Ectodermal cell (in vitro differentiated cells): Measurements from ENCODE around the gene COA5.

Experiments used
- H3K27ac ChIP-seq: 2 replicates; pipeline ENCODE4 v1.7.0; 2013; ENCODE audit warnings: mild to moderate bottlenecking, low read depth, low read length; ENCODE audit not compliant: insufficient read depth, poor library complexity, severe bottlenecking
- H3K27me3 ChIP-seq: 2 replicates; pipeline ENCODE4 v1.7.0; 2013; ENCODE audit warnings: mild to moderate bottlenecking, low read length; ENCODE audit not compliant: insufficient read depth, control insufficient read depth, poor library complexity, severe bottlenecking
- H3K36me3 ChIP-seq: one replicate; pipeline ENCODE4 v1.7.0; 2013; ENCODE audit warnings: low read length; ENCODE audit not compliant: control insufficient read depth, insufficient read depth
- H3K4me1 ChIP-seq: one replicate; pipeline ENCODE4 v1.7.0; 2013; ENCODE audit warnings: low read length; ENCODE audit not compliant: control insufficient read depth, insufficient read depth
- H3K4me3 ChIP-seq: 2 replicates; pipeline ENCODE4 v1.7.0; 2013; ENCODE audit warnings: low read depth, low read length, control low read depth; ENCODE audit not compliant: insufficient read depth
- H3K9me3 ChIP-seq: 2 replicates; pipeline ENCODE4 v1.7.0; 2013; ENCODE audit warnings: mild to moderate bottlenecking, low read length, moderate library complexity; ENCODE audit not compliant: control insufficient read depth
- WGBS, 2 experiments: methylation state at CpG; one replicate each; pipeline ENCODE4 v1.1.7; 2013; ENCODE audit warnings: missing lambda C conversion rate in 2 of 2; 5-methylcytosine and 5-hydroxymethylcytosine counted together

The COA5 gene

DNA sequence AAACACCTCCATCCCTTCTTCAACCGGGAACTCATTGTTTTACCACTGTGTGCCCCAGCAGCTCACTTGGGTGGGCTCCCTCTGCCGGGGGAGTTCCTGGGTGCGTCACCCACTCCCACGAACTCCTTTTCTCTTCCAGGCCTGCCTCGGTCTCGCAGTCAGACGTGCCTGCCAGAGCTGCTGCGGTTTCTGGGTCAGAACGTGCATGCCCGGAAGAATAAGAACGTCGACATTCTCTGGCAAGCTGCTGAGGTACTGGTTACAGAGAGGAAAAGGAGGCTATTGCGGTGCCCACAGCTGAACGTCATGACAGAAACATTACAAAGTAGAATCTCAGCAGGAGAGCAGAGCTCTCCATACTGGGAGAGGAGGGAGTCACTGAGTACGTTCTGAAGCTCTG is 35.6 kb downstream of the COA5 start:
- Histone ChIP-seq H3K36me3 (no peaks in the 10 kb centered on the region), H3K27ac (no peak overlapping the region), H3K9me3 (no peaks in the 10 kb centered on the region), H3K27me3 (no peaks in the 10 kb centered on the region), H3K4me1 (no peaks in the 10 kb centered on the region), H3K4me3 (no peak overlapping the region)
- WGBS, 2 experiments, result 90 to 94% methylated on average over 15 of the region's 15 CpGs

DNA sequence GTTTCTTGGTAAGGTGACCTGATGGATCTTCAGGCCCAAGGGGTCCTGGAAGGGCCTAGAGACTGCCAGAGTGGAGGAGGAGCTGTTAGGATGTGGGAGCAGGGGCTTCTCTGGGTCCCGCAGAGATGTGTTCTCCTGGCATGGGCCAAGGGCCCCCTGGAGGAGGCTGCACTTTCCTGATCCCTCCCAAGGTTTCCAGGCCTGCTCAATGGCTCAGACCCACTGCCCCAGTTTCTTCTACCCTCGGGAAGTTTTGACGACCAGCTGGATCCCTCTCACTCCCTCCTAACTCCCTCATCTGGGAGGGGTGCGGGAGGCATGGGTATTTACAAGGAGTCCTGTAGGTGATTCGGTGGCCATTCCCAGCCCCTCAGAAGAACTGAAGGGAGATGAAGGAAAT is 36.1 kb downstream of the COA5 start:
- H3K36me3 ChIP-seq, result no peaks in the 10 kb centered on the region
- no peak overlapping the region for H3K27ac ChIP-seq
- WGBS, 2 experiments, result 87 to 97% methylated on average over 5 of the region's 5 CpGs
- H3K4me1 ChIP-seq, result no peaks in the 10 kb centered on the region
- H3K4me3 ChIP-seq, result no peak overlapping the region
- H3K27me3 ChIP-seq, result no peaks in the 10 kb centered on the region
- H3K9me3 ChIP-seq, result no peaks in the 10 kb centered on the region

DNA sequence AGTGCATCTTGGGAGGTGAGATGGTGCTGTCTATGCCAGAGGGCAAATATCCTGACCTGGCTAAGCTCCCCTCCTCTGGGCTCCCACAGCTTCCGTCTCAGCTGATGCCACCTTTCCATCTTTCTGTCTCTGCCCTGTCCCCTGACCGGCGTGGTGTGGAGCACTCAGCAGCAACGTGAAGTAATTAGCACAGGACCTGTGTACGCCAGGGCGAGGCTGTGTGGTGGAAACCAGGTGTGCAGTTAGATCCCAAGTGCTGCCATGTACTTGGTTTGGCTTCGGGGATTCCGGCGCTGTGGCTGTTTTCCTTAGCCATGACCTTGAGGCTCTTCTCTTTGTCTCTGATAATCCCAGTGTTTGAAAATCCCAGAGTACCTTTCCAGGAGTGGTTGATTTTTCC is 36.5 kb downstream of the COA5 start:
- WGBS, 2 experiments, result 94 to 95% methylated on average over 9 of the region's 9 CpGs
- H3K9me3 ChIP-seq, result no peaks in the 10 kb centered on the region
- no peaks in the 10 kb centered on the region for H3K4me1 ChIP-seq

DNA sequence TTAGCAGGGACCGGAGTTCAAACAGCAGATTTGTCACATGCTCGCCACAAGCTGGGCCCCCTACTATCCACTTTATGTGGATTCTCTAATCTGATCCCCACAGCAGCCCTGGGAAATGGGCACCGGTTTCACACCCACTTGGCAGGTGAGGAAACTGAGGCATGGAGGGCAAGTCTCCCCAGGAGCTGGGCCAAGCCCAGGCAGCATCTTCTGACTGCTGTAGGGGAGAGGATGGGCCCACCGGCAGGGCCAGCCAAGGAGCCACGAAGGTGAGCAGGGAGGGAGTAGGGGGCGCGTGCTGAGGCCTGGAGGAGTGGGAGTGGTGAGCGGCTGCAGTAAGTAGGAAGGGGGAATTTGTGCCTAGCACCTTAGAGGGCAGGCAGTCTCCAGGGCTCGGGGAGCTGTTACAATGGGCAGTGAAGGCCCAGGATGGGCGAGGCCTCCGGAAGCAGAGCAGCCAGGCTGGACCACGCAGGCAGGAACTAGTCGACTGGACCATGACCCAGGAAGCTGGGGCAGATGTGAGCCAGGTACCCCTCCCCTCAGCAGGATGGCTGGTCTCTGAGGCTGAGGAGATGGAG is 37.1 kb downstream of the COA5 start:
- no peak overlapping the region for H3K27ac ChIP-seq
- H3K36me3 ChIP-seq, result no peaks in the 10 kb centered on the region
- WGBS, 2 experiments, result 92 to 93% methylated on average over 13 of the region's 13 CpGs
- no peaks in the 10 kb centered on the region for H3K27me3 ChIP-seq
- no peaks in the 10 kb centered on the region for H3K9me3 ChIP-seq
- H3K4me1 ChIP-seq, result no peaks in the 10 kb centered on the region
- no peak overlapping the region for H3K4me3 ChIP-seq

More for the DNA sequence above, 36.5 kb downstream of the COA5 start:
- Histone ChIP-seq H3K27ac (no peak overlapping the region), H3K27me3 (no peaks in the 10 kb centered on the region), H3K4me3 (no peak overlapping the region), H3K36me3 (no peaks in the 10 kb centered on the region)

DNA sequence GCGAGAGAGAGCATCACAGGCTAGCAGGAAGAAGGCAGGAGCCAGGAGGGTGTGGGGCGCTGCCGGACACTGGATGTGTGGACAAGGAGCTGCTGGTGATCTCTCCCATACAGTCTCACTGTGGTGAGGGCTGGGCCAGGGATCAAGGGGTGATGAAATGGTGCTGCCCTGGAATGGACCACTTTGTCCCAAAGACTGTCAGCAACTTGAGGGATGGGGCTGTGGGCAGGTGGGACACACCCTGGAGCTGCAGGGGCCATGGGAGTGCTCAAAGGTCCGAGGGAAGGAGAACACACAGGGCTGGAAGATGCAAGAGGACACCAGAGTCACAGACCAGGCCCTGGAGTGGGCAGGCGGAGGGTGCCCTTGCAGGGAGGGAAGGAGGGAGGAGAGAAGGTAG is 38.0 kb downstream of the COA5 start:
- Histone ChIP-seq H3K4me1 (no peaks in the 10 kb centered on the region), H3K27me3 (no peaks in the 10 kb centered on the region), H3K27ac (no peak overlapping the region), H3K36me3 (no peaks in the 10 kb centered on the region), H3K4me3 (no peak overlapping the region), H3K9me3 (no peaks in the 10 kb centered on the region)
- 92 to 96% methylated on average over 5 of the region's 5 CpGs for WGBS, 2 experiments

DNA sequence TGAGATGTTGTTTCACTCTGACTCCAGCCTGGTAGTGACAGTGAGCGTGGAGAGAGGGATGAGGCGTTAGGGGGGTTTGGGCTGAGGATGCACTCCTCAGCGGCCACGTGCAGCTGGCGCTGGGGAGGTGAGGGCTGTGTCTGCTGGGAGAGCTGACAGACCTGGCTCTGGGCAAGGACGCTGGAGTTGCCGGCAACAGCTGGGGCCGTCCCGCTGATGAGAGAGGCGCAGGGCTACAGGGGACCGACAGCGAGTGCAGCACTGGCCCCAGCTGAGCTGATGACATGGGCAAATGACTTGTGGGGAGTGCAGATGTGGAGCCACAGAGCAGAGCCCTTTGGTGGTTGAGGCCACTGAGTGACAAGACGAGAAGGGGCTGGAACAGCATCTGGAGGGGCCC is 38.4 kb downstream of the COA5 start:
- Histone ChIP-seq H3K27ac (no peak overlapping the region), H3K4me3 (no peak overlapping the region), H3K27me3 (no peaks in the 10 kb centered on the region), H3K36me3 (no peaks in the 10 kb centered on the region), H3K9me3 (no peaks in the 10 kb centered on the region), H3K4me1 (no peaks in the 10 kb centered on the region)
- 94 to 95% methylated on average over 13 of the region's 13 CpGs for WGBS, 2 experiments

DNA sequence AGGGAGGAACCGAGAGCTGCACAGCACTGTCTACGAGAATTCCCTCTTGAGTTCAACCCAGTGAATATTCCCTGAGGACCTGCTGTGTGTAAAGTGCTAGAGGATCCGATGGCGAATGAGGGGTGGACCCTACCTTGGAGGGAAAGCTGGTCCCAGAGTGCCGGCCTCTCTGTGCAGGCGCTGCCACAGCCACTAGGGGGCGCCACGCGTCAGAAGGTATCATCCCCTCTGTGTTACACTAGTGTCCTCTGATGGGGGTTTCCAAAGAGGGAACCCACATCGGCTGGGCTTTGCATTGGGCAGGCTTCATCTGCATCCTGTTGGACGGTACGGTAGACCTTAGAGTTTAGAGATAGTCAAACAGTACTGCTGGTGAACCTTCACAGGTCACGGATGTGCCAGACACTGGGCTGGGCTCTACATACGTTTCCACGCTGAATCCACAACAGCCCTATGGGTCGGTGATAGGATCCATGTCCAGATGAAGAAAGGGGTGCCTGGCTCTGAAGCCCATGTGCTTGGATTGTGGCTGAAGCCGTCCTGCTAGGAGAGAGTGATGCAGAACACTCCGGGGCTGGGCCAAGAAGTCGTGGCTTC is 39.0 kb downstream of the COA5 start:
- WGBS, 2 experiments, result 71% methylated on average over 19 of the region's 19 CpGs
- Histone ChIP-seq H3K4me1 (no peaks in the 10 kb centered on the region), H3K4me3 (no peak overlapping the region), H3K9me3 (no peaks in the 10 kb centered on the region), H3K27ac (no peak overlapping the region), H3K36me3 (no peaks in the 10 kb centered on the region), H3K27me3 (no peaks in the 10 kb centered on the region)

DNA sequence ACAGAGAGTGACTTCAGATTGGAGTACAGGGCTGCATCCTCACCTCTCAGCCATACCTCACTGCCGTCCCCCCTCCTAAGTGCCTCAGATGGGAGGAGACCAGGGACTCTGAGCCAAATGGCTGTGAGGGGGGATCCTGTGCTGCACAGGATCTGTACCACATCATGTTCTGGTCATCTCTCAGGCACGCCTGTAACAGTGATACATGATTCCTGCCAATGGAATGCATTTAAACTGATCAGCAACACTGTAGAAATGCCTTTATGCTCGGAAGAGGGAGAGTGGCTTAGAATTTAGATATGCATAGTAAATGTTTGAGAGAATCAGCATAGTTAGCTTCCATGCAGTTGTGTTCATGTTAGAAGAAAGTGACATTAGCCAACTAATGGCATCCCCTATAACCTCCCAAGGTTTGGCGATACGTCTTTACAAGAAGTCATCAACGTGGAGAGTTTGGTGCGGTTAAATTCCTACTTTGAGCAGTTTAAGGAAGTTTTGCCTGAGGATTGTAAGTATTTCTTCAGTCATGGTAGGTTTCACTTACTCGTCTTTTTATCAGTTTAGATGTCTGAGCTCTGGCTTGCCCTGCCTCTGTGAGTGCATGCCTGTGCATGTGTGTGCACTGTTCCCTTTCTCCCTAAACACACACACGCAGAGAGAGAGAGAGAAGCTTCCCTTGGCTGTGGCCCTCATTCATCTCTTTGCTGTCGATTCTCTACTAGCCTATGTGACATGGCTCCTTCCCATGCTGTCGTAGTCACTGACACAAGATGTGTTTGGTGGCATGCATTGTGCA is 40.0 kb downstream of the COA5 start:
- no peaks in the 10 kb centered on the region for H3K36me3 ChIP-seq
- H3K27ac ChIP-seq, result no peak overlapping the region
- no peaks in the 10 kb centered on the region for H3K9me3 ChIP-seq
- 95% methylated on average over 11 of the region's 11 CpGs for WGBS, 2 experiments
- no peaks in the 10 kb centered on the region for H3K27me3 ChIP-seq
- no peak overlapping the region for H3K4me3 ChIP-seq
- no peaks in the 10 kb centered on the region for H3K4me1 ChIP-seq

DNA sequence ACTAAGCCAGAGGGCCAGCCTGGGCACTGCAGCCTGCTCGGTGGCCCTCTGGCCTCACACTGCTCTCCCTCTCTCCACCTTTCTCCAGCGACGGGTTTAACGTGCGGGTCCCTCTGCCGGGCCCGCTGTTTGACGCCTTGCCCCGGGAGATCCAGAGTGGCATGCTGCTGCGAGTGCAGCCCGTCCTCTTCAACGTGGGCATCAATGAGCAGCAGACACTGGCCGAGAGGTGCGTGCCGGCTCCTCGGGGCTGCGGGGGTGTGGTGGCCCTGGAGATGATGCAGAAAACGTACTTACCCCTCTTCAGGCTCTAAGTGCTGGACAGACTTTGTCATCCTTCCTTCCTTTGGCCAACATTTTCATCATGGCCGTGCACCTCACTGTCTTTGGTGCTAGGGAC is 42.4 kb downstream of the COA5 start:
- Histone ChIP-seq H3K4me3 (no peak overlapping the region), H3K9me3 (no peaks in the 10 kb centered on the region), H3K36me3 (no peaks in the 10 kb centered on the region), H3K27ac (no peak overlapping the region), H3K27me3 (no peaks in the 10 kb centered on the region), H3K4me1 (no peaks in the 10 kb centered on the region)
- WGBS, 2 experiments, result 93 to 96% methylated on average over 19 of the region's 19 CpGs

DNA sequence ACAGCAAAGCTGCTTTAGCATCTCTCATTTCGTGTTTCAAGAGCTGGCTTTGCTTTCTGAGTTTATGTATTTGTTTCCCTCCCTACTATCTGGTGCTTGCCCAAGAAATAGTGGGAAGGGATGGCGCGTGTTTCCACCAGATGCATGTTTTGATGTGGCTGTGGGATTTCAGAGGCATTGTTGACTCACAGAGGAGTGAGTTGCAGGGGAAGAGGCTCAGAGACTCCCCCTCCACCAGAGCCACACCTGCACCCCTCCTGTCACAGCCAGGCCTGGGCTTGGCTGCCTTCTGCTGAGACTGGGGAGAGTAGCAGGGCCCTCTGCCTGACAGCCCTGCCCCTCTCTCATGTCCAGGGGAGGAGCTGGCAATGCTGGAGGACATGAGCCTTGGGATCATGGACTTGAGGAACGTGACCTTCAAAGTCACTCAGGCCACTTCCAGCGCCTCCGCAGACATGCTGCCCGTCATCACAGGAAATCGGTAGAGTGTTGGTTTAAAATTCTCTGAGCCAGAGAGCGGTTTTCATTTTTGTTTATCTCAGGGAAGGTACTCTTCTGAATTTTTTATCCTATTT is 42.9 kb downstream of the COA5 start:
- WGBS, 2 experiments, result 94 to 97% methylated on average over 9 of the region's 9 CpGs

More for the DNA sequence above, 42.9 kb downstream of the COA5 start:
- no peak overlapping the region for H3K4me3 ChIP-seq
- H3K36me3 ChIP-seq, result no peaks in the 10 kb centered on the region
- H3K4me1 ChIP-seq, result no peaks in the 10 kb centered on the region
- no peak overlapping the region for H3K27ac ChIP-seq
- H3K9me3 ChIP-seq, result no peaks in the 10 kb centered on the region
- H3K27me3 ChIP-seq, result no peaks in the 10 kb centered on the region
